ENCODE measurements around the gene SMG9.

Gene SMG9

GRCh38 chr19:43719378-43719868 lies 35.3 kb downstream of the SMG9 start:
- Histone ChIP-seq H3K4me2 (ENCODE audit: low read length) (no peak overlapping the region), H3K9me2 (replicated peaks; ENCODE audit: control insufficient read depth, low read length) (no peaks in the 10 kb centered on the region), H3F3A (ENCODE audit: control insufficient read depth, insufficient read depth) (no peaks in the 10 kb centered on the region), H3K9me3 (ENCODE audit: control insufficient read depth, insufficient read depth, low read length) (no peaks in the 10 kb centered on the region), H3K27me3 (ENCODE audit: control insufficient read depth, low read length) (no peaks in the 10 kb centered on the region), H3K4me3 (ENCODE audit: low read length) (no peak overlapping the region), H3K4me1 (ENCODE audit: control insufficient read depth, low read length) (no peaks in the 10 kb centered on the region), H3K79me2 (ENCODE audit: control insufficient read depth, low read length) (no peaks in the 10 kb centered on the region), H3K36me3 (ENCODE audit: control insufficient read depth, low read length) (no peaks in the 10 kb centered on the region), H4K20me1 (ENCODE audit: control insufficient read depth, insufficient read depth, low read depth, low read length) (no peaks in the 10 kb centered on the region), H3K27ac (ENCODE audit: low read depth, low read length) (no peak overlapping the region)
- no peak for TF ChIP-seq EZH2phosphoT487 (IDR thresholded peaks at IDR 0.05; ENCODE audit: borderline replicate concordance, low read length)
- TF ChIP-seq, protein P1, sequence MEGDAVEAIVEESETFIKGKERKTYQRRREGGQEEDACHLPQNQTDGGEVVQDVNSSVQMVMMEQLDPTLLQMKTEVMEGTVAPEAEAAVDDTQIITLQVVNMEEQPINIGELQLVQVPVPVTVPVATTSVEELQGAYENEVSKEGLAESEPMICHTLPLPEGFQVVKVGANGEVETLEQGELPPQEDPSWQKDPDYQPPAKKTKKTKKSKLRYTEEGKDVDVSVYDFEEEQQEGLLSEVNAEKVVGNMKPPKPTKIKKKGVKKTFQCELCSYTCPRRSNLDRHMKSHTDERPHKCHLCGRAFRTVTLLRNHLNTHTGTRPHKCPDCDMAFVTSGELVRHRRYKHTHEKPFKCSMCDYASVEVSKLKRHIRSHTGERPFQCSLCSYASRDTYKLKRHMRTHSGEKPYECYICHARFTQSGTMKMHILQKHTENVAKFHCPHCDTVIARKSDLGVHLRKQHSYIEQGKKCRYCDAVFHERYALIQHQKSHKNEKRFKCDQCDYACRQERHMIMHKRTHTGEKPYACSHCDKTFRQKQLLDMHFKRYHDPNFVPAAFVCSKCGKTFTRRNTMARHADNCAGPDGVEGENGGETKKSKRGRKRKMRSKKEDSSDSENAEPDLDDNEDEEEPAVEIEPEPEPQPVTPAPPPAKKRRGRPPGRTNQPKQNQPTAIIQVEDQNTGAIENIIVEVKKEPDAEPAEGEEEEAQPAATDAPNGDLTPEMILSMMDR (IDR thresholded peaks at IDR 0.05; ENCODE audit: low read depth, low read length, poor library complexity, severe bottlenecking), result no peak

DNA sequence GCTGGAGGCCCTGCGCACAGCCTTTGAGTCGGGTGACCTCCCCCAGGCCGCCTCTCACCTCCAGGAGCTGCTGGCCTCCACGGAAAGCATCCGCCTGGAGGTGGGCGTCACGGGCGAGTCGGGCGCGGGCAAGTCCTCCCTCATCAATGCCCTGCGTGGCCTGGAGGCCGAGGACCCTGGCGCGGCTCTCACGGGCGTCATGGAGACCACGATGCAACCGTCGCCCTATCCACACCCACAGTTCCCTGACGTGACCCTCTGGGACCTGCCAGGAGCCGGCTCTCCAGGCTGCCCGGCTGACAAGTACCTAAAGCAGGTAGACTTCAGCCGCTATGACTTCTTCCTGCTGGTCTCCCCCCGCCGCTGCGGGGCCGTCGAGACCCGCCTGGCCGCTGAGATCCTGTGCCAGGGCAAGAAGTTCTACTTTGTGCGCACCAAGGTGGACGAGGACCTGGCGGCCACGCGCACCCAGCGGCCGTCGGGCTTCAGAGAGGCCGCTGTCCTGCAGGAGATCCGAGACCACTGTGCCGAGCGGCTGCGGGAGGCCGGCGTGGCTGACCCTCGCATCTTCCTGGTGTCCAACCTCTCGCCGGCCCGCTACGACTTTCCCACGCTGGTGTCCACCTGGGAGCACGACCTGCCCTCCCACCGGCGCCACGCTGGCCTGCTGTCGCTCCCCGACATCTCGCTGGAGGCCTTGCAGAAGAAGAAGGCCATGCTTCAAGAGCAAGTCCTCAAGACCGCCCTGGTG lies 36.0 kb downstream of the SMG9 start:
- Histone ChIP-seq H3K4me2 (ENCODE audit: low read length) (no peak overlapping the region), H3K27ac (ENCODE audit: low read depth, low read length) (no peak overlapping the region), H3K9me2 (replicated peaks; ENCODE audit: control insufficient read depth, low read length) (no peaks in the 10 kb centered on the region), H3F3A (ENCODE audit: control insufficient read depth, insufficient read depth) (no peaks in the 10 kb centered on the region), H3K27me3 (ENCODE audit: control insufficient read depth, low read length) (no peaks in the 10 kb centered on the region), H3K9me3 (ENCODE audit: control insufficient read depth, insufficient read depth, low read length) (no peaks in the 10 kb centered on the region), H3K4me3 (ENCODE audit: low read length) (no peak overlapping the region), H4K20me1 (ENCODE audit: control insufficient read depth, insufficient read depth, low read depth, low read length) (no peaks in the 10 kb centered on the region), H3K79me2 (ENCODE audit: control insufficient read depth, low read length) (no peaks in the 10 kb centered on the region), H3K4me1 (ENCODE audit: control insufficient read depth, low read length) (no peaks in the 10 kb centered on the region), H3K36me3 (ENCODE audit: control insufficient read depth, low read length) (no peaks in the 10 kb centered on the region)
- TF ChIP-seq EZH2phosphoT487 (IDR thresholded peaks at IDR 0.05; ENCODE audit: borderline replicate concordance, low read length), result no peak
- TF ChIP-seq, protein P1 (IDR thresholded peaks at IDR 0.05; ENCODE audit: low read depth, low read length, poor library complexity, severe bottlenecking), result no peak

- H3K4me2 ChIP-seq (ENCODE audit: low read length), result no peak within 1 kb of the TSS
- TF ChIP-seq, protein P1 (IDR thresholded peaks at IDR 0.05; ENCODE audit: low read depth, low read length, poor library complexity, severe bottlenecking), result no peak
Observed at GRCh38 chr19:43715776-43716175, 39.0 kb downstream of the SMG9 start, which contains the start of gene IRGC. Gene IRGC, plus strand, starts transcription at chr19:43716076. Its CDS starts 2,483 bp downstream, at chr19:43718559.

More at GRCh38 chr19:43715776-43716175, 39.0 kb downstream of the SMG9 start, which contains the start of gene IRGC:
- H3K9me2 ChIP-seq (replicated peaks; ENCODE audit: control insufficient read depth, low read length), result no peaks in the 10 kb centered on the region
- no peak within 1 kb of the TSS for H3K27ac ChIP-seq (ENCODE audit: low read depth, low read length)
- no peaks in the 10 kb centered on the region for H3K9me3 ChIP-seq (ENCODE audit: control insufficient read depth, insufficient read depth, low read length)
- H3K36me3 ChIP-seq (ENCODE audit: control insufficient read depth, low read length), result no peaks in the 10 kb centered on the region
- no peaks in the 10 kb centered on the region for H3F3A ChIP-seq (ENCODE audit: control insufficient read depth, insufficient read depth)
- H3K79me2 ChIP-seq (ENCODE audit: control insufficient read depth, low read length), result no peaks in the 10 kb centered on the region
- no peak within 1 kb of the TSS for H3K4me3 ChIP-seq (ENCODE audit: low read length)
- H3K27me3 ChIP-seq (ENCODE audit: control insufficient read depth, low read length), result no peaks in the 10 kb centered on the region
- H3K4me1 ChIP-seq (ENCODE audit: control insufficient read depth, low read length), result no peaks in the 10 kb centered on the region
- H4K20me1 ChIP-seq (ENCODE audit: control insufficient read depth, insufficient read depth, low read depth, low read length), result no peaks in the 10 kb centered on the region
